ENCODE measurements around the gene SPSB3. TPM values are rescaled to one million over a fixed set of nuclear protein-coding genes. Genes with fewer than 3 reads are reported as not detected.
A peak's percentile ranks its signal among the peaks of the same experiment; 100 is the strongest.

The SPSB3 gene
- total RNA-seq, 1 donor from 2014 or later = 159 TPM

DNA sequence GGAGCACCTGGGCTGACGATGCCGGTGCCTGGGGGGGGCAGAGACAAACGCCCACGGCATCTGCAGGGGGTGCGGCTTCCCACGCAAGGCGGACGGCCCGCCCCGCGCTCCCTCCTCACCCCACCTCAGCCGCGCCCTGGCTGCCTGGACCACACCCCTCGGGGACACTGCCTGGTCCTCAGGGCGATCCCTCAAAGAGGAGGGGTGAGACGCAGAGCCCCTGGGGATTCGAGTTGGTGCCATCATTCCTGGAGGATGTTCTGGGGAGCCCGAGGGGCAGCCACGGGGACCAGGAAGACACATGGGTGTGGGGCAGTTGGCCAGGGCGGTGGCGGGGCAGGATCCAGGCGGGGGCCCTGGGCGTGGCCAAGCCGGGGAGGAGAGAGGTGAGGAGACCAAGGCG lies 7.3 kb upstream of the SPSB3 start:
- Histone ChIP-seq H3K27ac (no peak overlapping the region), H3K4me1 (peaks cover 0 to 6% of the 10 kb centered on the region in 2 donors), H3K27me3 (no peaks in the 10 kb centered on the region), H3K36me3 (peaks cover 37 to 49% of the 10 kb centered on the region in 2 donors), H3K9me3 (no peaks in the 10 kb centered on the region), H3K4me3 (no peak overlapping the region)
- peak in 1 of 2 donors; percentile 55 for DNase-seq (ENCODE audit: low spot score in 2 of 2)
- intact Hi-C loops (cut with DNase I) = no loop called here
- TF ChIP-seq, protein P1, sequence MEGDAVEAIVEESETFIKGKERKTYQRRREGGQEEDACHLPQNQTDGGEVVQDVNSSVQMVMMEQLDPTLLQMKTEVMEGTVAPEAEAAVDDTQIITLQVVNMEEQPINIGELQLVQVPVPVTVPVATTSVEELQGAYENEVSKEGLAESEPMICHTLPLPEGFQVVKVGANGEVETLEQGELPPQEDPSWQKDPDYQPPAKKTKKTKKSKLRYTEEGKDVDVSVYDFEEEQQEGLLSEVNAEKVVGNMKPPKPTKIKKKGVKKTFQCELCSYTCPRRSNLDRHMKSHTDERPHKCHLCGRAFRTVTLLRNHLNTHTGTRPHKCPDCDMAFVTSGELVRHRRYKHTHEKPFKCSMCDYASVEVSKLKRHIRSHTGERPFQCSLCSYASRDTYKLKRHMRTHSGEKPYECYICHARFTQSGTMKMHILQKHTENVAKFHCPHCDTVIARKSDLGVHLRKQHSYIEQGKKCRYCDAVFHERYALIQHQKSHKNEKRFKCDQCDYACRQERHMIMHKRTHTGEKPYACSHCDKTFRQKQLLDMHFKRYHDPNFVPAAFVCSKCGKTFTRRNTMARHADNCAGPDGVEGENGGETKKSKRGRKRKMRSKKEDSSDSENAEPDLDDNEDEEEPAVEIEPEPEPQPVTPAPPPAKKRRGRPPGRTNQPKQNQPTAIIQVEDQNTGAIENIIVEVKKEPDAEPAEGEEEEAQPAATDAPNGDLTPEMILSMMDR (IDR thresholded peaks at IDR 0.05) = no peak

DNA sequence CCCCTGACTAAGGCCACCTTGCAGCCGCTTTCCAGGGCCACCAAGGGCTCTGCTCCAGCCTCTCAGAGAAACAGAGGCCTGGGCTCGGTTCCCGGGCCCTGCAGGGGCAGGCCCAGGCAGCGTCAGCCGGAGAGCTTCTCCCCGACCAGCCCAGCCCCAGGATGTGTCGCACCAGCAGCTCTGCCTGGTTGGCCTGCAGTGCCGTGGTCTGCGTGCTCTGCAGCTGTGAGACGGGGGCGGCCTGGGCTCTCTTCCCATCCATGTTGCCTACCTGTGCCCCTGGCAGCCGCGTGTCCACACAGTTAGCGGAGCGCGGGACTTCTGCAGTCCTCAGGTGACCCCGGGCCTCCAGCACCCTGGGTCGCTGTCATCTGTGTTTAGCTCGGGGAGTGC lies 6.3 kb upstream of the SPSB3 start:
- H3K27ac ChIP-seq = no peak overlapping the region
- peak; percentile 2 to 60 for DNase-seq (ENCODE audit: low spot score in 2 of 2)
- no peaks in the 10 kb centered on the region for H3K27me3 ChIP-seq
- TF ChIP-seq, protein P1 (IDR thresholded peaks at IDR 0.05) = no peak
- H3K4me1 ChIP-seq = peaks cover 5 to 15% of the 10 kb centered on the region in 2 donors
- no peaks in the 10 kb centered on the region for H3K9me3 ChIP-seq
- H3K36me3 ChIP-seq = peaks cover 37 to 49% of the 10 kb centered on the region in 2 donors
- H3K4me3 ChIP-seq = no peak overlapping the region
- intact Hi-C loops (cut with DNase I) = no loop called here

DNA sequence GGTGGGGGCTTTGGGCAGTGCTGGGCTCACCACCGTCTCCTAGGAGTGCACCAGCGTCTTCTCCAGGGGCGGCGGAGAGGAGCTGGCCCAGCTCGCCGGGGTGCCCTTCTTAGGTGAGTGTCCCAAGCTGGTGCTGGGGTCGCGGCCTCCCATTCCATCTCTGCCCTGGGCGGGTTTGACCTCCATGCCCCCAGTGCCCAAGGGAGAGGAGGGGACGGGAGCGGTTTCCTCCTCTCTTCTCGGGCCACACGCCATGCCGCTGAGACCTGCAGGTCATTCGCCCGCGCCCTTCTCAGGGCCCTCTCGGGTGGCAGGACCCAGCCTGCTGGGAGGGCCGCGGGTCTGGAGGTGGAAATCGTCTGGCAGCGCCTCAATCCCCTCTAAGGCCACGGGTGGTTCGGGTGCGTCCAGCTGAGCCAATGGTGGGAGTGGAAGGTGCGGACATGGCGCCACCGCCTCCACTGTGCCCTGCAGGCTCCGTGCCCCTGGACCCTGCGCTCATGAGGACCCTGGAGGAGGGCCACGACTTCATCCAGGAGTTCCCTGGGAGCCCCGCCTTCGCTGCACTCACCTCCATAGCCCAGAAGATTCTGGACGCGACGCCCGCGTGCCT lies 5.8 kb upstream of the SPSB3 start:
- Histone ChIP-seq H3K27me3 (no peaks in the 10 kb centered on the region), H3K4me1 (peaks cover 5 to 15% of the 10 kb centered on the region in 2 donors), H3K36me3 (peaks cover 37 to 49% of the 10 kb centered on the region in 2 donors), H3K27ac (no peak overlapping the region), H3K4me3 (no peak overlapping the region), H3K9me3 (no peaks in the 10 kb centered on the region)
- DNase-seq (ENCODE audit: low spot score in 2 of 2) = peak in 1 of 2 donors; percentile 57
- intact Hi-C loops (cut with DNase I) = no loop called here
- TF ChIP-seq, protein P1 (IDR thresholded peaks at IDR 0.05) = no peak

DNA sequence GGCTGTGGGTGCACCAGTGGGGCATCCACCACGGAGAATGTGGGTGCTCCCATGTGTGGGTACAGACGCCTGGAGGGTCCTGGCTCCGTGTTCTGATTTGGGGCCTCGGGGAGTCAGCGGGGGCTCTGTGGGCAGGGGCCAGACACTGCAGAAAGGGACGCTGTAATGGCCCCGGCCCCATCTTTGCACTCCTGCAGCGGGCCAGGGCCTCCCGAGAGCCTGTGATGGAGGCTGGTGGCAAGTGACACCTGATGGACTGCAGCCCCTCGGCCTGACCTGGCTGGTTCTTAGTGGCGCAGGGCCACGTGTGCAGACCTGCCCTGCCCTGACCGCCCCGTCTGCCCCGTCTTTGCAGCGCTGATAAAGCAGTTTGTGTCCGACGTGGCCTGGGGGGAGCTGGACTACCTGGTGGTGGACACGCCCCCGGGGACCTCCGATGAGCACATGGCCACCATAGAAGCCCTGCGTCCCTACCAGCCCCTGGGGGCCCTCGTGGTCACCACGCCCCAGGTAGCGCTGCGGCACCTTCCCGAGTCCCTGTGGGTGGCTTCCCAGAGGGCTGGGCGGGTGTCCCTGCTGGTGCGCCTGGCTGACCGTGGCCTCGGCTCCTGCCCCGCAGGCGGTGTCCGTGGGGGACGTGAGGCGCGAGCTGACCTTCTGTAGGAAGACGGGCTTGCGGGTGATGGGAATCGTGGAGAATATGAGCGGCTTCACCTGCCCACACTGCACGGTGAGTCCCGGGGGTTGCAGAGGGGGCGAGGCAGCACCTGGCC lies 5.1 kb upstream of the SPSB3 start:
- Histone ChIP-seq H3K4me1 (peaks cover 5 to 15% of the 10 kb centered on the region in 2 donors), H3K27ac (no peak overlapping the region), H3K9me3 (no peaks in the 10 kb centered on the region), H3K27me3 (no peaks in the 10 kb centered on the region), H3K36me3 (peaks cover 37 to 49% of the 10 kb centered on the region in 2 donors), H3K4me3 (no peak overlapping the region)
- DNase-seq (ENCODE audit: low spot score in 2 of 2) = peak; percentile 5 to 59
- intact Hi-C loops (cut with DNase I) = no loop called here
- TF ChIP-seq, protein P1 (IDR thresholded peaks at IDR 0.05) = no peak

DNA sequence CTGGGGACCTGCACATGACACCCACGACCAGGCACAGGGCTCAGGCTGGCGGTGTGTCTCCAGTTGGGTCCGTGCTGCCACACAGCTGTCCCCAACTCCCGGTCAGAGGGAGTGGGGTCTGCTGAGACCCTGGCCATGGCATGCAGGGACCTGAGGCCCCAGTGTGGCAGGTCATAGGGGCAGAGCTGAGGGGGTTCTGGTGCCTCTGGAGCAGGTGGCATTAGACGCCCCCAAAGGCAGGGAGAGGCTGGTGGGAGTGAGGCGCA lies 4.6 kb upstream of the SPSB3 start:
- TF ChIP-seq, protein P1 (IDR thresholded peaks at IDR 0.05) = no peak
- intact Hi-C loops (cut with DNase I) = no loop called here
- H3K4me3 ChIP-seq = no peak overlapping the region
- peaks cover 37 to 49% of the 10 kb centered on the region in 2 donors for H3K36me3 ChIP-seq
- peaks cover 5 to 15% of the 10 kb centered on the region in 2 donors for H3K4me1 ChIP-seq
- no peaks in the 10 kb centered on the region for H3K27me3 ChIP-seq
- DNase-seq (ENCODE audit: low spot score in 2 of 2) = no peak
- no peaks in the 10 kb centered on the region for H3K9me3 ChIP-seq
- no peak overlapping the region for H3K27ac ChIP-seq
